IPS-11a (cell line): Measurements from ENCODE around the gene PRPF8.

ENCODE experiments used
- H3K4me3 ChIP-seq: one replicate; pipeline ENCODE4 v1.5.1; 2013; ENCODE audit warnings: low read depth, low read length, control low read depth

The PRPF8 gene

DNA sequence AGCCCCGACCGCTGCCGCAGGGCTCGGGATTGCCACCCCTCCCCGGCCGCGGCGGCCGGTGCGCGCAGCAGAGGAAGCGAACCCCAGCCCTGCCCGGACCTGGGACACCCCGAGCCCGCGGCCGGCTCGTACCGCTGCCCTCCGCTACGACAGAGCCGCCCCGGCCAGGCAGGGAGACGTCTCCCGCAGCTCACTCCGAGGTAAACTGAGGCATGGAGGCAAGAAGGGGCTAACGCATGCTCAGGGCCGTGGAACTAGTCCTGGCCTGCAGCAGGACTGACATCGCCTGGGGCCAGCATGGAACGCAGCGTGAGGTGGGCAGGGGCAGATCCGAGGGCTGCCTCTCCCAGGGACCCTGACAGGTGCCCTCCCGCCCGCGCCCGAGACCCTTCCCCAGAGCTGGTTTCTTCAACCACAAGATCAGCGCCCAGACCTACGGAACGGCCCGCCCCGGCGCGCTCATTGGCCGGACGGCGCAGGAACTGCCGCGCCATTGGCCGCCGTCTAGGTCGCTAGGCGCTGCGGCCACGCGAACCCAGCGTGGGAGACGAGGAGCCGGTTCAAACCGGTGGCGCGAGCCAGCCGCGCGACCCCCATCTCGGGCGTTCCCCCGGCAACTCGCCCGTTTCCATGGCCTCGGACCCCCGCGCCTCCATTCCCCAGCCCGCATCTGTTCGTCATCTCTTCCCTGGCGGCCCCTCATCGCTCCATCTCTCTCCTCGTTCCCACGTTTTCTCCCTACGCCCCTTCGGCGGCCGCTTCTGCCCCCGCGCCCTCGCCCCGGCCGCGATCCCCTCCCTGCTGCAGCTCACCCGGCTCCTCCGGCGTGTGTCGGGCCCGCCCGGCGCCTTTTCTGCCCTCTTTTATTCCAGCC lies 56.4 kb downstream of the PRPF8 start, which contains the start of gene SLC43A2:
SLC43A2 (minus strand) TSS at position 853 of the 874 bp plus-strand sequence. CDS start 960 bp downstream, outside the sequence.
- peak within 1 kb of the TSS; percentile 63 for H3K4me3 ChIP-seq

DNA sequence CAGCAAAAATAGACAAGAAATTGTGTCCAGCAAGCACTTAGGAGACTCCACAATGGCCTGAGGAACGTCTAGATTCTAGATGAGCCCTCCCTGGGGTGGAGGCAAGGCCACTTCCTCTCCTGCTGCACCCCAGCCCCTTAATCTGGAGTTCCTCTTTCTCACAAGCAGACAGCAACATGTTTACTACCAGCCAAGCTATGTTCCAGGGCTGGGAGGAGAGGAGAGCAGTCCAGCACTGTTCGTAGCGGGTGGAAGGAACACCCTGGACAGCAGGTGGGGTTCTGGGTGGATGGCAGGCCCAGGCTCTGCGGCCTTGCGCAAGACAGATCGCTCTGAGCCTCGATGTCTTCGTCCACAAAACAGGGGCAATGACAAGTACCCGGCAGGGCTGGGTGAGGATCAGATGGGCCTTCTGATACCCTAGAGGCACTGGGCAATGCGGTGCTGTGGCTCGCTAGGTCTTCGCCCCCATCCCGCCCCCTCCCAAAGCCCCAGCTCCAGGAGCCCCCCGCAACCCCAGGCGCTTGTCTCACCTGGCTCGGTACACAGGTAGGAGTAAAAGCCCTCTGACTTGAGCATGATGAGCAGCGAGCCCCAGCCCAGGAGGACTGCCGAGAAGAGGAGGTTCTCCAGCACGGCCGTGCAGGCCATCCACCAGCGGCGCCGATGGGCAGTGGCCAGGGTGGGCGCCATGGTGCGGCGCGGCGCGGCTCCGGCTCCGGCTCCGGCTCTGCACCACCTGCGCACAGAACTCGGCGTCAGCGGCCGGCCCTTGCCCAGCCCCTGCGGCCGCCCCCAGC lies 57.3 kb downstream of the PRPF8 start:
- H3K4me3 ChIP-seq = peak overlapping the region; percentile 63

DNA sequence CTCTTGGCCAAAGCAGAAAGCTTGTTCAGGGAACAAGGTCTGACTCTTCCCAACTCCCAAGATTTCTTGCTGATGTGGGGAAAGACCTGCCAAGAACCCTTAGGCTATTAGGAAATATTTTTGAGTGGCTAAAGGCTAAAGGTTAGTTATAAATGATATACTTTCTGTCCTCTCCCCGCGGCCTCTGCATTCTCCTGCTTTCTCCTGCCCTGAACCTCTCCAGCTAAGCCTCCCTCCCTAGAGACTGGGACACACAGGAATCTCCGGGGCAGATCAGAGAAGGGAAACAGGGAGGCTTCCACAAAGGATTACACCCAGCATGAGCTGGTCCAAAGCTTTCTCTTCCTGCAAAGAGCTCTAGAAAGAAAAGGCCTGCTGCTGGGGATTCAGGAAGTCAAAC lies 58.3 kb downstream of the PRPF8 start:
- H3K4me3 ChIP-seq = no peak overlapping the region

DNA sequence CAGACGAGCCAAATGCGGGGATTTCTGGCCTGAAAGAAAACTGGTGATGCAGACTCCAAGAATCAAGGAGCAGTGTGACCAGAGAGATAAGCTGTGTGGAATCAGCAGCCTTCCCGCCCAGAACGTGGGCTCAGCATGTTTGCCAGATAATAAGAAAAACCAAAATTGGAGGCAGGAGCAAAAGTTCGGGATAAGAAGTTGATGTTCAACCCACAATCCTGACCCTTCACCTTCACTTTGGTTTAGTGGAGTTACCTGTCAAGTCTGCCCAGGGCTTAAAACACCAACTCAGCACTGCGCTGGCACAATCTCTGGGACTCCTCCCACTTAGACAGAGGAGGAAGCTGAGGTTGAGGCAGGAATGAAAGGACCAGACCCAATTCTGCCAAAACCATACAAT lies 59.1 kb downstream of the PRPF8 start:
- no peak overlapping the region for H3K4me3 ChIP-seq

DNA sequence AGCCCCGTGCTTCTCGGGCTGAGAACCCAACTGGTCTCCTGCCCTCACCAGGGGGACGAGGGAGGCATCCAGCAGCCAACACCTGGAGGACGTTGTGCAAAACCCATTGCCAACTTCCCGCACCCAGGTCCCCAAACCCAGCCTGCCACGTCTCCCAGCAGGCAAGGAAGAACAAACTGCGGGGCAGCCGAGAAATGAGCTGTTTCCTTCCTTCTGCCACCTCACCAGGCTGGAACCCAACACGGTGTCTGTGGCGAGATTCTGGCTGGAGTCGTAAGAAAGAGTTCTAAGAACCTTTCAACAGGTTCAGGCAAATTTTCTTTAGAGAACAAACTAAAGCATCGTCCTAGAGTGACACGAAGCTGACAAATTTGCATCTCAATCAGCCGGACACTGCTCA lies 59.6 kb downstream of the PRPF8 start:
- no peak overlapping the region for H3K4me3 ChIP-seq

DNA sequence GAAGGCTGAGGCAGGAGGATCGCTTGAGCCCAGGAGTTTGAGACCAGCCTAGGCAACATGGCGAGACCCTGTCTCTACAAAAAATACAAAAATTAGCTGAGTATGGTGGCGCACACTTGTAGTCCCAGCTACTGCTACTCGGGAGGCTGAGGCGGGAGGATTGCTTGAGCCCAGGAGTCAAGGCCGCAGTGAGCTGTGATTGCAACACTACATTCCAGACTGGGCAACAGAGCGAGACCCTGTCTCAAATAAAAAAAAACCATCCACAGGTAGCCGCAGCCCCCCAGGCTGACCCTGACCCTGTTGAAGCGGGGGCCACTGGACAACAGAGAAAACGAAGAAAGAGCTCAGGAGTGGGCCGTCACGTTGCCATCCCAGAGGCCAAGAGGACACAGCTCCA lies 60.0 kb downstream of the PRPF8 start:
- H3K4me3 ChIP-seq = no peak overlapping the region

DNA sequence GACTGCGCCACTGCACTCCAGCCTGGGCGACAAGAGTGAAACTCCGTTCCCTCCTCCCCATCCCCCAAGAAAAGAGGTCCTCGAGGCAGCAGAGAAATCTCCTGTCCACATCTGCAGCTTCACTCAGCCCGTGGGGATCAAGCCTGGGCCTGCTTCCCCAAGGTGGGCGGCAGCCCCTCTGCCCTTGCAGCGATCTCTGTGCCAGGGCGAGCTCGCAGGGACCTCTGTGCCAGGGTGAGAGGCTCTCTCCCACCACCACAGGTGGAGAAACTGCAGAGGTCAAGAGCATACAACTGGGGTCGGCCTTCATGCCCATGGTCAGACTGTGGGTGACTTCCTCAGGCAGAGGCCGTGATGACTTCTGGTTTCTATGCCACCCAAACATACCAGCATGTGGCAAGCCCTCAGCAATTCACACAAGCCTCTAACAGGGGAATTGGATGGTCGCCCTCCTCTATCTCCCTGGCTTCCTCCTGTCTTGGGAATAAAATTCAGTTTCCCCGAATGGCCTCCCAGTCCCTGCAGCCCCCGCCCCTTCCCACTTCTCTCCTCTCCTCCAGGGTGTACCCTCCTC lies 61.5 kb downstream of the PRPF8 start:
- no peak overlapping the region for H3K4me3 ChIP-seq

DNA sequence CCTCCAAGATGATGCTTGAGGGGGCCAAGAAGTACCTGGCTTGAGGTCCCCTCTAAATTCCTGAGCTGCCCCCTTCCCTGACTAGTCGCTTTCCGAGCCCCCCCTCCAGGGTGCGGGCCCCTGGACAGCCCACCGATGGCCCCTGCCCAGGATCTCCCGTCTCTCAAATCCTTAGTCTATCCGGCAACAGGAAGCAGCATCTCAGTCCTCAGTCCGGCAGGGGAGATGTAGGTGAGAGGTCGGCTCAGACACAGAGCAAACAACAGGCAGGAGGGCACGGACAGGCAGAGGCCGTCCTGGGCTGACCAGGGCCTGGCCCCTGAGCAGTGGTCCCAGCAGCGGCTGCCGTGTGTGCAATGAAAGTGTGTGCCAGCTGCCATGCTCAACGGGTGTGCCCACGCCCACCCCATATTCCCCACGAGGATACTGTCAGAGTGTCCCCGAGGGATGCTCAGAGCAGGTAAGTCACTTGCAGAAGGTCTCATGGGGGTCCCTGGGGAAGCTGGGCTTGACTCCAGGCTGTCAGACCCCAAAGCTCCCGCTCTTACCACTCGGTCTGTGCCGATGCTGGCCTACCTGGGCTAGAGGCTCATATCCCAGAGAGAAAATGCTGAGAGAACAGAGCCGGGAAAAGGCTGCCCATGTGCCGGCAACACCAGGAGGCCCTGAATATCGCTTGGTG lies 63.3 kb downstream of the PRPF8 start:
- no peak overlapping the region for H3K4me3 ChIP-seq

DNA sequence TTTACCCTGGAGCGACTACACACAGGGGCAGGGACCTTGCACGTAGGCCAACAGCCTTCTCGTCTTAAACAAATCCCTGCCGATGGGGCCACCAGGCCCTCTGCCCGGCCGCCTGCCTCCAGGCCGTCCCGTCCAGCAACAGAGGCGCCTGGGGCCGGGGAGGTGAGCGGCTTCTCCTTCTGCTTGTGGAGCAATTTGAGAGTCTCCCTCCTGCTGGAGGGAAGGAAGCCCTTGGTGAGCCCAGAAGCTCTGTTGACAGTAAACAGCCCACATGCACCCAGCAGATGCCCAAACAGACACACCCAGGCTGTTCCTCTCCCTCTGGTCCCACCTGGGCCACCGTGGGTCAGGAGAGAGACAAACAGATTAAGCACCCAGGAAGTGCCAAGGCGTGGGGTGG lies 64.2 kb downstream of the PRPF8 start:
- H3K4me3 ChIP-seq = no peak overlapping the region

DNA sequence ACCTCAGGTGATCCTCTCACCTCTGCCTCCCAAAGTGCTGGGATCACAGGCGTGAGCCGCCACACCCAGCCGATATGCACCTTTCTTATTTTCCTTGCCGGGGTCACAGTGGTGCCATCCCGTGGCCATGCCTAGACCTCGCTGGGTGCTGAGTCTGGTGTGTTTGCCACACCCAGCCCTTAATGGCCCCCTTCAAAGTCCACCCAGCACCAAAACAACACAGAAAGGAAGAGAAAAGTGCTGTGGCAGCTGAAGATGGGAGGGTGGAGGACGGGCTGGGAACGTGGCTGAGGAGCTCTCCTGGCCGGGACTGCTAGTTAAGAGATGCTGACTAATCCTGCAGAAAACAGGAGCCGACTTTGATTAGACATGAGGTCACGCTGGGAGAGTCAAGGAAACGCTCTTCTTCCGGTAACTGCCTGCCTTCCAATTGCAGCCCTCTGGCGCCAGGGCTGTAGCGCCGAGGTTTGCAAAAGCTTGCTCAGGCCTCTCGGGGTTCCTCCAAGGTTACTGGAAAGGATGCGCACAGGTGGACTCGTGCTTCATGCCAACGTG lies 67.0 kb downstream of the PRPF8 start:
- no peak overlapping the region for H3K4me3 ChIP-seq

DNA sequence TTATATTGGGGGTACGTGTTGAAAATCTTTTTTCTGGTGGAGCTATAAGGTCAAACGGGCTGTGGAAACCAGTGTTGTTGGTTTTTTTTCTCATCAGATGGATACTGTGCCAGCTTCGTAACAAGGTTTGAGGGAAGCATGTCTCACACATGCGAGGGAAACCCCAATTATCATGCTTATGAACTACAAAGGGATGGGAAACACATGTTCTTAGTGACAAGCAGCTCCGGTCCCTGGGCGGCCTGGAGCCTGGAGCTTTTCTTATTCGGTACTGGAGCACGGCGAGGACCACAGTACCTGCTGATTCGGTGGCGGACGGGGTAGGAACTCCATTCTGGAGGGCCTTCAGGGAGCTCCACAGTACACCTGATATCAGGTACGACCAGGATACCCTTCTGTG lies 68.6 kb downstream of the PRPF8 start:
- no peak overlapping the region for H3K4me3 ChIP-seq

DNA sequence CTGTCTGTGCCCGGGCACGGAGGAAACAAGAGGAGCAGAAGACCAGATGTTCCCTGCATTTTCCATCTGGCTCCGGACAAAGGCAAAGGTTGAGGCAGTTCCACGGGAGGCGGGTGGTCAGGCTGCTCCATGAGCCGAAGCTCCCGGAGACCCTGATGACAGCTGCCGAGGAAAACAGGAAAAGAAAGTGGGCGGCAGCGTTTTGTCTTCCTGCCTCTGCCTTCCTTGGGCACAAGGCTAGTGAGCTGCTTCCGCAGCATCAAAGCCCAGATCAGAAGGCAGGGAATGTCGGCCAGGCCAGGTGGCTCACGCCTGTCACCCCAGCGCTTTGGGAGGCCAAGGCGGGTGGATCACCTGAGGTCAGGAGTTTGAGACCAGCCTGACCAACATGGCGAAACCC lies 72.3 kb downstream of the PRPF8 start:
- no peak overlapping the region for H3K4me3 ChIP-seq

DNA sequence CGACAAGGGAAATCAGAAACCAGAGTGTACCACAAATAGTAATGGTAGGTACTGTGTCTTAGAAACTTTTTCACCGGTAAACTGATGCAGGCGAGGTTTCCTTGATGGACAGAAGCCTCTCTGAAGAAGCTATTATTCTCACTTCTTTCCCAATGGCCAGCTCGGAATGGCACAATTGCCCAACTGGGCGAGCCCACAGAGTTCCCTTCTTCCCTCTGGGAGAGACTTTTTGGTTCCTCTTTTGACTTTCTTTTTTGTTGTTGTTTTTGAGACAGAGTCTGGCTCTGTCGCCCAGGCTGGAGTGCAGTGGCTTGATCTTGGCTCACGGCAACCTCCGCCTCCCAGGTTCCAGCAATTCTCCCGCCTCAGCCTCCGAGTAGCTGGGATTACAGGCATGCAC lies 73.0 kb downstream of the PRPF8 start:
- H3K4me3 ChIP-seq = no peak overlapping the region

DNA sequence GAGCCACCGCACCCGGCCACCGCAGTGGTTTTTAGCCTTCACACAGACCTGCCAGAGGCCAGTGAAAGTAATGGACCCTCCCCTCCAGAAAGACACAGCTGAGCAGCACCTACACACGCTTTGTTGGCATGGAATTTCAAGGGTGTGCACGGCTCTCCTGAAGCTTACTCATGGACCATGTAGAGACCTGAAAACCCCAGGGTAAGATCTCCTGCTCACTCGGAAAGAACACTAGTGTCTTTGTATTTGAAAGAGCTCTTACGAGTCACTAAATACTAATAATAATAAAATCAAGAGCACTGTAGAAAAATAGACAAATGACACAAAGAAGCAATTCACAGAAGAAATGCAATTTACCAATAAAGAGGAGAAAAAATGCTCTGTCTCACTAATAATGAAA lies 76.0 kb downstream of the PRPF8 start:
- no peak overlapping the region for H3K4me3 ChIP-seq

DNA sequence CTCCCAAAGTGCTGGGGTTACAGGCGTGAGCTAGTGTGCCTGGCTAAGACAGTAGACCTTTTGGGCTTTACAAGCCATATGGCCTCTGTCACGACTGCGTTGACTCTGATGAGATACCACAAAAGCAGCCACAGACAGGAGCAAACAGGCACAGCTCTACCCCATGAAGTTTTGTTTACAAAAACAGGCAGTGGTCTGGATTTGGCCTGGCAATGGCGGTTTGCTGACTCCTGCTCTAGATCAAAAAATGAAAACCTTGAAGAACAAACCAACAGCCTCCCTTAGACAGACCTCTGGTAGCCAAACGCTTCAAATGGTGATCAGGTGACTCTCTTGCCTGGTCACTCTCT lies 76.7 kb downstream of the PRPF8 start:
- H3K4me3 ChIP-seq = no peak overlapping the region

DNA sequence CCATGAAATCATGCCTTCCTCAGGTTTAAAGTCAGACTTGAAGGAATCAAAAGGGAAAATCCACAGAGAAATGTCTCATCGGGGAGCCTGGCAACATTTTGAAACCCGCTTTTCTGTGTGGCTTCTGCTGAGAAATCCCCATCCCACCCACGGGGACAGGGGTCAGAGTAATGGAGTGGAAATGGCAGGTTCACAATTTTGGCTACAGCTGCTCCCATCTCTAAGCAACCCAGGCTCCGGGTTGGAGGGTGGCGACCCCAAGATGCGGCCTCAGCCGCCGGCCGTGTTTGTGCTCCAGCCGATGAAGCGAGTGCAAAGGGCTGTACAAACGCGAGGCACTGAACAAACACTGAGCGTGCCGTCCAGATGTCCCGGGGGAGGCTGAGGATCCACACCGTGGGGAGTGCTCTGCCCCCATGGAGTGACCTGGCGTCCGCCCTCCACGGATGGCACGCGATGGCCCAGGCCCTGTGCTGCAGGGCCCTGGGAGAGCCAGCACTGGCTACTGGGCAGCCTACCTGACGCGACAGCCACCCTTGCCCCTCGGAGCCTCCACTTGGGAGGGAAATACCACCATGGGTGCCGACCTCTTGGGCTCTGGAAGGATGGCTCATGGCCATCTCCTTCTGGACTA lies 78.2 kb downstream of the PRPF8 start:
- H3K4me3 ChIP-seq = no peak overlapping the region

DNA sequence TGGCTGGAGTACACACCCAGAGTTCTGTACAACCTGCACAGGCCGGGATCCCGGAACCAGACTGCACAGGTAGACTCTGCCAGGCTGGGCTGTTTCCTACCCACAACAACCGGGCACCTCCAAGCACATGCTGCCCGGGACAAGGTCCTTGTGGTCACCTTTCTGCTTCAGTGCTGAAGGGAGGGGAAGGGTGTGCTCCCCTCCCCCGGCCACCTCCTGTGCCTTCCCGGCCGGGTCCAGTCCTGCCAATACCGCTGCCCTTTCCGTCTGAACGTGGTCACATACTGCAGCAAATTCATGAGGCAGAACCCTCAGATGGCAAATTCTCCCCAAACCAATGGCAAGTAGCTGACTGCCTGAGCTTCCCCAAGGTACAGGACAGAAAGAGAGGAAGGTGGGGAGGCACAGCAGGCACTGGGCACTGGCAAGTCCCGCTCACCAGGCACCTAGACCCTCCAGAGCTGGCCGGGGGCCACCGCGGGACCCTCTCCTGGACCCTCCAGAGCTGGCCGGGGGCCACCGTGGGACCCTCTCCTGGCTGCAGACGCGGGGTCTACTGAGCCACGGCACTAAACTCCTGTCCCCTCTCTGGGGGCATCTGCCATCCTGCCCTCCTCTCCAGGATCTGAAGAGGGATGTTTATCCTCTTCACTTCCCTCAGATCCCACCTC lies 78.9 kb downstream of the PRPF8 start:
- H3K4me3 ChIP-seq = no peak overlapping the region

DNA sequence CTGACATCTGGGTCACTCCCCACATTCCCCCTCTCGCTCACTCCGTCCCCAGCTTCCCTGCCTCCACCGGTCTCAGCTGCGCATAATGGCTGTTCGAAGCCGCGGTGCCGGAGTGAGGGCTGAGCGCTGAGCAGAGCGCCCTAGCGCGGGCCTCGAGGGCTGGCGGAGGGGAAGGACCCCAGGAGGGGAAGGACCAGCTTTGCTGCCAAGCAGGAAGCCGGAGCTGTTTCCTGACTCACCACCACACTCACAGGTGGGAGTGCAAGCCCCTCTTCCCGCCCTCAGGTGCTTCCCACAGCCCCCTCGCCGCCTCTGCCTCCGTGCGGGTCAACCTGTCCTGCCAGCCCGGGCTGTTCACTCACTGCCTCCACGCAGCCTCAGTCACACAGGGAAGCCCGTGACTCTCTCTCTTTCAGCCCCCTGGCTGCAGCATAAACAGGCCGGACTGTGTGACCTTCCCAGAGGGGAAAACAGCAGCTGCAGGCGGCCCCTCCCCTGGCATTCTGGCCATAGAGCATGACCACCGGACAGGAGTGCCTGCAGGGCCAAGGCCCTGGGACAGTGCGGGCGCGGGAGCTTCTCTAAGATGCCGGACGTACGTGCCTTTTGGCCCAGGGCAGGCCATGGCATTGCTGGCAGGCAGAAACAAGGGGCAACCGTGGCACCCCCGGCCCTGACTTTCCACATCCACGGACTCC lies 79.7 kb downstream of the PRPF8 start:
- H3K4me3 ChIP-seq = no peak overlapping the region

DNA sequence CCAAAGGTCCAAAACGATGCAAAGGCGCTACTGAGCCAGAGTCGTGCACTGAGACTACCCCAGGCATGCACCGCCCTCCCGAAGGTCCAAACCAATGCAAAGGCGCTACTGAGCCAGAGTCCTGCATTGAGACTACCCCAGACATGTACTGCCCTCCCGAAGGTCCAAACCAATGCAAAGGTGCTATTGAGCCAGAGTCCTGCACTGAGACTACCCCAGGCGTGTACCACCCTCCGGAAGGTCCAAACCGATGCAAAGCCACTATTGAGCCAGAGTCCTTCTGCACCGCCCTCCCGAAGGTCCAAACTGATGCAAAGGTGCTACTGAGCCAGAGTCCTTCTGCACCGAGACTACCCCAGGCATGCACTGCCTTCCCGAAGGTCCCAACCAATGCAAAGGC lies 83.1 kb downstream of the PRPF8 start:
- H3K4me3 ChIP-seq = no peak overlapping the region
